GM06990 (cell line): Measurements from ENCODE around the gene TSPAN12.
"Not testable (repeated sequence)": the region's sequence is repeated elsewhere in the genome, so short reads cannot be mapped to it uniquely, and the experiment has no call there.

ENCODE experiments used
- DNase-seq: peaks from one replicate; pipeline ENCODE4 v3.0.0-alpha.2; 2011; ENCODE audit not compliant: insufficient read length; ENCODE audit errors: extremely low read depth
- H3K27me3 ChIP-seq: replicated peaks from 2 replicates; pipeline ENCODE4 v1.6.0; 2011; ENCODE audit warnings: low read length; ENCODE audit not compliant: control insufficient read depth, insufficient read depth
- H3K36me3 ChIP-seq: 2 replicates; pipeline ENCODE4 v1.5.1; 2011; ENCODE audit warnings: low read length; ENCODE audit not compliant: control insufficient read depth, insufficient read depth
- H3K4me3 ChIP-seq: replicated peaks from 2 replicates; pipeline ENCODE4 v1.5.1; 2011; ENCODE audit warnings: low read depth, mild to moderate bottlenecking, control low read depth, low read length
- CTCF ChIP-seq: IDR thresholded peaks from 2 replicates; pipeline ENCODE4 v1.5.1; 2011; ENCODE audit warnings: low read length, control low read depth, mild to moderate bottlenecking, inconsistent platforms; ENCODE audit not compliant: insufficient read depth, poor library complexity, severe bottlenecking

The TSPAN12 gene

GRCh38 chr7:120783721-120784120 lies 74.2 kb downstream of the TSPAN12 start:
- TF ChIP-seq CTCF, result no peak
- H3K36me3 ChIP-seq, result no peaks in the 10 kb centered on the region; the same call in none of the 2 replicates

GRCh38 chr7:120783273-120783672 lies 74.7 kb downstream of the TSPAN12 start:
- Histone ChIP-seq H3K27me3 (no peaks in the 10 kb centered on the region), H3K36me3 (no peaks in the 10 kb centered on the region; the same call in 1 of the 2 replicates), H3K4me3 (no peak overlapping the region)
- DNase-seq, result no peak
- TF ChIP-seq CTCF, result no peak

More at GRCh38 chr7:120783721-120784120, 74.2 kb downstream of the TSPAN12 start:
- Histone ChIP-seq H3K4me3 (no peak overlapping the region), H3K27me3 (no peaks in the 10 kb centered on the region)
- no peak for DNase-seq

GRCh38 chr7:120781924-120782323 lies 76.0 kb downstream of the TSPAN12 start:
- H3K27me3 ChIP-seq, H3K36me3 ChIP-seq, DNase-seq, H3K4me3 ChIP-seq: not testable (repeated sequence)

GRCh38 chr7:120780938-120781337 lies 77.0 kb downstream of the TSPAN12 start:
- no peak for TF ChIP-seq CTCF
- no peak for DNase-seq
- no peaks in the 10 kb centered on the region for H3K36me3 ChIP-seq

GRCh38 chr7:120780451-120780850 lies 77.5 kb downstream of the TSPAN12 start:
- not testable (repeated sequence) for DNase-seq, H3K4me3 ChIP-seq, H3K27me3 ChIP-seq, H3K36me3 ChIP-seq

More at GRCh38 chr7:120780938-120781337, 77.0 kb downstream of the TSPAN12 start:
- H3K4me3 ChIP-seq, result no peak overlapping the region
- H3K27me3 ChIP-seq, result no peaks in the 10 kb centered on the region

- not testable (repeated sequence) for H3K36me3 ChIP-seq, H3K4me3 ChIP-seq, DNase-seq, H3K27me3 ChIP-seq
Observed at GRCh38 chr7:120779078-120779477, 78.9 kb downstream of the TSPAN12 start.

- no peak for DNase-seq
- Histone ChIP-seq H3K36me3 (no peaks in the 10 kb centered on the region), H3K4me3 (no peak overlapping the region), H3K27me3 (no peaks in the 10 kb centered on the region)
- no peak for TF ChIP-seq CTCF
Observed at GRCh38 chr7:120775755-120776154, 82.2 kb downstream of the TSPAN12 start.
